HCT116 (cell line): ENCODE measurements around the gene EXD3. TPM values are rescaled to one million over a fixed set of nuclear protein-coding genes. Genes with fewer than 3 reads are reported as not detected.

Experiments
- ATAC-seq: fragments of 200-7000 bp; cut with Tn5 transposase; 2 replicates; pipeline ENCODE4 v1.9.1; 2020; ENCODE audit warnings: mild to moderate bottlenecking, moderate library complexity
- BruUV-seq: library from RNA; stranded (reverse); fragments of 400-500 nt; replicated peaks from 2 replicates; lab custom pipeline; 2021; lab: Mats Ljungman, UMichigan
- CTCF ChIA-PET: fragments of 300-600 bp; sonication (Branson Sonifier 250); formaldehyde crosslinking; loops from one replicate; lab custom pipeline; 2021; ENCODE audit warnings: antibody characterized with exemption; lab: Charles Lee
- POLR2A ChIA-PET: fragments of 300-600, 350-600 bp; sonication (Branson Sonifier 250); formaldehyde crosslinking; loops from one replicate; lab custom pipeline; 2021; ENCODE audit warnings: antibody characterized with exemption; lab: Charles Lee
- RAD21 ChIA-PET, 2 experiments: fragments of 300-600 bp; sonication (Branson Sonifier 250); formaldehyde crosslinking; loops; one replicate each; lab custom pipeline; 2023; ENCODE audit warnings: low total read pairs in 2 of 2; ENCODE audit not compliant: uncharacterized antibody in 2 of 2, unreplicated experiment in 2 of 2, low non-redundant PET in 1 of 2; lab: Charles Lee
- DNase-seq: peaks from one replicate; pipeline ENCODE4 v3.0.0-alpha.2; 2010; ENCODE audit warnings: low read depth, low spot score
- H2AFZ ChIP-seq: fragments of 200-600 bp; shearing (Covaris generic), sonication (generic); 2 replicates; pipeline ENCODE4 v1.6.1; 2017; ENCODE audit warnings: low read depth, mixed run types, mixed read lengths, antibody characterized with exemption, low read length; ENCODE audit not compliant: poor library complexity, severe bottlenecking
- H3K27ac ChIP-seq: 2 replicates; pipeline ENCODE4 v1.5.1; 2012; ENCODE audit warnings: low read depth, low read length
- H3K27me3 ChIP-seq: fragments of 200-600 bp; sonication (generic); 2 replicates; pipeline ENCODE4 v1.6.1; 2016; ENCODE audit warnings: mixed run types, low read length, mixed read lengths; ENCODE audit not compliant: insufficient read depth
- H3K36me3 ChIP-seq, 2 experiments: fragments of 200-500 bp in 1 of 2; fragments of 200-600 bp in 1 of 2; sonication (Bioruptor generic) in 1 of 2; sonication (generic) in 1 of 2; 2 replicates each; pipeline versions ENCODE4 v1.5.1 to v1.6.1; 2014 to 2016; ENCODE audit warnings: low read length in 2 of 2, inconsistent platforms in 1 of 2, mixed read lengths in 1 of 2, mixed run types in 1 of 2; ENCODE audit not compliant: insufficient read depth in 2 of 2, control insufficient read depth in 1 of 2
- H3K4me1 ChIP-seq, 2 experiments: fragments of 200-600 bp in 1 of 2; sonication (generic) in 1 of 2; 2 replicates each; pipeline versions ENCODE4 v1.5.1 to v1.6.1; 2012 to 2017; ENCODE audit warnings: low read length in 2 of 2, inconsistent platforms in 1 of 2, mild to moderate bottlenecking in 1 of 2, mixed read lengths in 1 of 2, mixed run types in 1 of 2, moderate library complexity in 1 of 2; ENCODE audit not compliant: insufficient read depth in 2 of 2, control insufficient read depth in 1 of 2
- H3K4me2 ChIP-seq: fragments of 200-600 bp; sonication (generic); 2 replicates; pipeline ENCODE4 v1.6.1; 2017; ENCODE audit warnings: mixed run types, low read length, mixed read lengths
- H3K4me3 ChIP-seq, 2 experiments: fragments of 200-600 bp in 1 of 2; sonication (generic) in 1 of 2; replicated peaks in 1 of 2; 2 replicates each; pipeline ENCODE4 v1.5.1; 2011 to 2016; ENCODE audit warnings: low read length in 2 of 2, control low read depth in 1 of 2, low read depth in 1 of 2, mild to moderate bottlenecking in 1 of 2, mixed read lengths in 1 of 2, mixed run types in 1 of 2
- H3K79me2 ChIP-seq: fragments of 200-600 bp; sonication (generic); 2 replicates; pipeline ENCODE4 v1.6.1; 2017; ENCODE audit warnings: mild to moderate bottlenecking, mixed run types, low read length, moderate library complexity, mixed read lengths; ENCODE audit not compliant: insufficient read depth
- H3K9ac ChIP-seq: fragments of 200-600 bp; sonication (generic); 2 replicates; pipeline ENCODE4 v1.6.1; 2016; ENCODE audit warnings: low read length, mixed read lengths
- H3K9me2 ChIP-seq: fragments of 200-600 bp; sonication (generic), shearing (Covaris generic); 2 replicates; pipeline ENCODE4 v1.6.1; 2017; ENCODE audit warnings: mixed run types, mild to moderate bottlenecking, moderate library complexity; ENCODE audit not compliant: insufficient read depth
- H3K9me3 ChIP-seq, 2 experiments: fragments of 200-500 bp in 1 of 2; fragments of 200-600 bp in 1 of 2; sonication (Bioruptor generic) in 1 of 2; sonication (generic) in 1 of 2; 2 replicates each; pipeline ENCODE4 v1.6.1; 2014 to 2017; ENCODE audit warnings: low read length in 2 of 2, mixed read lengths in 2 of 2, inconsistent platforms in 1 of 2, low read depth in 1 of 2, mild to moderate bottlenecking in 1 of 2, mixed run types in 1 of 2, moderate library complexity in 1 of 2; ENCODE audit not compliant: control insufficient read depth in 1 of 2, insufficient read depth in 1 of 2
- H4K20me1 ChIP-seq: fragments of 200-600 bp; sonication (generic), shearing (Covaris generic); 2 replicates; pipeline ENCODE4 v1.6.1; 2017; ENCODE audit warnings: mixed run types, mild to moderate bottlenecking, moderate library complexity; ENCODE audit not compliant: insufficient read depth
- CBX3 ChIP-seq: IDR thresholded peaks from 2 replicates; pipeline ENCODE4 v1.6.1; 2012; ENCODE audit warnings: low read depth
- CTCF ChIP-seq, 3 experiments: fragments of 200-600 bp in 1 of 3; sonication (generic) in 1 of 3; IDR thresholded peaks in 2 of 3; conservative IDR thresholded peaks in 1 of 3; 2 replicates each; pipeline ENCODE4 v1.5.1; 2012 to 2017; ENCODE audit warnings: low read depth in 2 of 3, low read length in 2 of 3, antibody characterized with exemption in 1 of 3, borderline replicate concordance in 1 of 3, control low read depth in 1 of 3, mild to moderate bottlenecking in 1 of 3, mixed read lengths in 1 of 3, mixed run types in 1 of 3, moderate library complexity in 1 of 3; ENCODE audit not compliant: insufficient read depth in 1 of 3
- EGR1 ChIP-seq: IDR thresholded peaks from 2 replicates; pipeline ENCODE4 v1.6.1; 2012; ENCODE audit warnings: low read depth
- FOSL1 ChIP-seq: IDR thresholded peaks from 2 replicates; pipeline ENCODE4 v1.6.1; 2012; ENCODE audit warnings: low read depth
- JUND ChIP-seq: IDR thresholded peaks from 2 replicates; pipeline ENCODE4 v1.6.1; 2012
- MAX ChIP-seq: IDR thresholded peaks from 2 replicates; pipeline ENCODE4 v1.6.1; 2012
- POLR2AphosphoS5 ChIP-seq: IDR thresholded peaks from 2 replicates; pipeline ENCODE4 v1.6.1; 2011; ENCODE audit warnings: mild to moderate bottlenecking, low read depth, low read length, moderate library complexity
- REST ChIP-seq: IDR thresholded peaks from 2 replicates; pipeline ENCODE4 v1.6.1; 2012; ENCODE audit warnings: low read depth
- SIN3A ChIP-seq: IDR thresholded peaks from 2 replicates; pipeline ENCODE4 v1.6.1; 2012; ENCODE audit warnings: low read depth
- SP1 ChIP-seq: IDR thresholded peaks from 2 replicates; pipeline ENCODE4 v1.6.1; 2012; ENCODE audit warnings: low read depth
- SRF ChIP-seq: IDR thresholded peaks from 2 replicates; pipeline ENCODE4 v1.6.1; 2012; ENCODE audit warnings: low read depth
- TCF7L2 ChIP-seq: IDR thresholded peaks from 2 replicates; pipeline ENCODE4 v1.7.0; 2011; ENCODE audit warnings: borderline replicate concordance, inconsistent platforms; ENCODE audit not compliant: insufficient read depth, insufficient read length; ENCODE audit errors: extremely low read depth
- YY1 ChIP-seq: IDR thresholded peaks from 2 replicates; pipeline ENCODE4 v1.6.1; 2011; ENCODE audit warnings: low read length, low read depth, moderate library complexity, mild to moderate bottlenecking; ENCODE audit not compliant: insufficient replicate concordance; ENCODE audit errors: extremely low read depth
- ZBTB33 ChIP-seq: IDR thresholded peaks from 2 replicates; pipeline ENCODE4 v1.6.1; 2011; ENCODE audit warnings: mild to moderate bottlenecking, low read length, moderate library complexity; ENCODE audit not compliant: insufficient replicate concordance; ENCODE audit errors: extremely low read depth
- ZFX ChIP-seq: fragments of 450-650 bp; IDR thresholded peaks from 2 replicates; pipeline ENCODE4 v1.6.1; 2017
- ZNF274 ChIP-seq: fragments of 200-500 bp; sonication (Bioruptor generic); IDR thresholded peaks from 2 replicates; pipeline ENCODE4 v1.6.1; 2014; ENCODE audit warnings: mild to moderate bottlenecking, low read depth, low read length, inconsistent platforms
- intact Hi-C: fragments of 100-400 bp; cut with micrococcal nuclease; formaldehyde crosslinking; loops from 2 replicates; pipeline ENCODE4 v1.10.0; 2022
- total RNA-seq: library from RNA; stranded (reverse); gene quantifications from one replicate; pipeline ENCODE4 v1.2.1, GENCODE V29; 2021; ENCODE audit not compliant: unreplicated experiment

Gene EXD3
- total RNA-seq, 1 experiment from 2014 or later = 25.4 TPM

GRCh38 chr9:137449081-137449844 lies 26.3 kb upstream of the EXD3 start:
- no peak overlapping the region for H2AFZ ChIP-seq
- peaks cover 13 to 29% of the 10 kb centered on the region in 2 experiments for H3K4me1 ChIP-seq
- H4K20me1 ChIP-seq = peaks cover 4% of the 10 kb centered on the region; the same call in 1 of the 2 replicates
- H3K79me2 ChIP-seq = peaks cover 12% of the 10 kb centered on the region; the same call in 1 of the 2 replicates
- BruUV-seq = TSS peak; percentile 54
- RAD21 ChIA-PET = interaction anchor here in 1 of 2 experiments (0.6 kb wide), 1 partner anchor 156 kb away, joined by 7 read pairs; no protein-coding TSS in a partner anchor
- TF ChIP-seq CTCF (IDR thresholded peaks at IDR 0.05 in 2 of 3, conservative IDR thresholded peaks at IDR 0.05 in 1 of 3; ENCODE audit: borderline replicate concordance in 1 of 3, insufficient read depth in 1 of 3, low read depth in 2 of 3, low read length in 2 of 3) (no peak), MAX (no peak), ZNF274 (no peak), YY1 (no peak), SIN3A (no peak), SP1 (no peak), SRF (no peak), POLR2AphosphoS5 (no peak), FOSL1 (no peak), ZFX (no peak), ZBTB33 (no peak), REST (no peak), TCF7L2 (no peak), JUND (no peak), EGR1 (no peak), CBX3 (no peak)
- TF ChIP-seq, all 23 proteins: peak for 0
- Histone ChIP-seq H3K27ac (no peak overlapping the region), H3K4me2 (no peak overlapping the region), H3K4me3 (no peak overlapping the region), H3K9me2 (no peaks in the 10 kb centered on the region), H3K36me3 (peaks cover 8 to 29% of the 10 kb centered on the region in 2 experiments; a peak in 3 of 4 replicates), H3K9ac (no peak overlapping the region), H3K27me3 (no peaks in the 10 kb centered on the region), H3K9me3 (no peaks in the 10 kb centered on the region)
- CTCF ChIA-PET = no interaction called here
- no peak for ATAC-seq
- POLR2A ChIA-PET = no interaction called here
- intact Hi-C loops = no loop called here
- DNase-seq = no peak
